Measurements from ENCODE around the gene HS6ST1. TPM values are rescaled to one million over a fixed set of nuclear protein-coding genes. Genes with fewer than 3 reads are reported as not detected.
"Not testable (repeated sequence)": the region's sequence is repeated elsewhere in the genome, so short reads cannot be mapped to it uniquely, and the experiment has no call there.

HS6ST1 gene
- total RNA-seq, 1 donor from 2014 or later, result 17.6 TPM

DNA sequence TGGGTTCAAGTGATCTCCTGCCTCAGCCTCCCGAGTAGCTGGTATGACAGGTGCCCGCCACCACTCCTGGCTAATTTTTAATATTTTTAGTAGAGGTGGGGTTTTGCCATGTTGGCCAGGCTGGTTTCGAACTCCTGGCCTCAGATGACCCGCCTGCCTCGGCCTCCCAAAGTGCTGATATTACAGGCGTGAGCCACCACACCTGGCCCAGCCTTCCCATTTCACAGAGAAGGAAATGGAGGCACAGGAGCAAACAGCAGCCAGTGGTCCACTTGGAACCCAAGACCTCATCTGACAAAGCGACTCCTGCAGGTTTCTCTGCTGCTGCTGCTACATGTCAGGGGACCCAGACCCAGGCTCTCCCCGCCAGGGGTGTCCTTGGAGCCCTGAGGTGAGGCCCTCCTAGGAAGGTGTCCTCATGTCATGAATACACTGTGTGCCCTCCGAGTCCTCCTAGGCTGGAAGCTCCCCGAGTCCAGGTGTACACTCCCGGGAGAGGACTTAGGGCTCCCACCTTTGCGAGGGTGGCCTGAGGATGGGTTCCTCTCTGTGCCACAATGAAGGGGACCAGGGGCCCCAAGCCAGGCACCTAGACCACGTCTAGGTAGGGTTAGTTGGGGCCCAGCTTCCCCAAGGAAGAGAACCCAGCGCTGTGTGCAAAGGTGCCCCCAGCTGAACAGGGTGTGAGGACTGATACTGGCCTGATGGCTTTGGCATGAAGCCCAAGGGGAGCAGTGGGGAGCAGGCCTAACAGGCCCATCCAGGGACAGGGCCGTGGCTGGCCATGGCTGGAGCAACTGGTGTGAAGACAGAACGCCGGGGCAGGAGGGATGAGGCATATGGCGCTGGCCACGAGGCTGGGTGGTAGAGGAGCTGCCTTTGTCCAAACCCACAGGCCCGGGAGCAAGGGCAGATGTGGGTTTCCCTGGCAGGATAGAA is 56.1 kb downstream of the HS6ST1 start:
- no peak for TF ChIP-seq CTCF (conservative IDR thresholded peaks at IDR 0.05; ENCODE audit: low read depth, low read length)
- no peak for DNase-seq (ENCODE audit: low read depth)
- H3K4me3 ChIP-seq (ENCODE audit: low read depth, low read length), result no peak overlapping the region

DNA sequence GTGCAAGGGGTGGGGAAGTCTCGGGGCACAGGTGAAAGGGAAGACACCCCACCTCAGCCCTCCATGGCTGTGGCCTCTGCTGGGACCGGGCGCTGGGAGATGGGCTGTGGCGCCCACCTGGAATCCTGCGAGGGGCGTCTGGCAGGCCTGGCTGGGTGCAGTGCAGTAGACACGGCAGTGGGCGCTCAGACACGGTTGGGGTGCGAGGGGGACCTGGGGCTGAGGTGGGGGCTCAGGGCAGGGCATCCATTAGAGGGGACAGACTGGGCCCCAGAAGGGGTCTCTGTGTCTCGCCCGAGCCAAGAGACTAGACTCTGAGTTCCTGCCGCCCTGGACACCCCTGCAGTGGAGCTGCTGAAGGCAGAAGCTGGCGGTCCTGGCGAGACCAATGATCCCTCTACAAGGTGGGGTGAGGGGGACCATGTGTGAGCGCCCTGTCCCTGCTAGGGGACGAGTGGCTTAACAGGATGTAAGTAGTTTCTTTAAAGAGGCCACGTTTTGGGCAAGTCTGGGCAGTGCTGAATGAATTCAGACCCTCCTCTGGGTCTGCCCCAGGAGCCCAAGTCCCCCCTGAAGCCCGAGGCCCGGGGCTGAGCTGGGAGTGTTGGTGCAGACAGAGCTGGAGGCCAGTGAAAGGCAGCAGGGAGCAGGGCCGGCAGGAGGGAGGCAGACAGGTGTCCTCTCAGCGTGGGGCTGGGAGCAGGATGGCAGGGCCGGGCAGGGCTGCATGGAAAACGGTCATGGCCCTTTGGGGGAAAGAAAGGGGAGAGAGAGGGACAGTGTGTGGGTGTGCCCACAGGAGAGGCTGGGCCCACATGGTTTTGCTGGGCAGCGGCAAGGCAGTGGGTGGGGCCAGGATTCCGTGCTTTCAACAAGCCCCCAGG is 57.2 kb downstream of the HS6ST1 start:
- no peak for TF ChIP-seq CTCF (conservative IDR thresholded peaks at IDR 0.05; ENCODE audit: low read depth, low read length)
- H3K4me3 ChIP-seq (ENCODE audit: low read depth, low read length), result no peak overlapping the region
- no peak for DNase-seq (ENCODE audit: low read depth)

GRCh38 chr2:128260239-128261138 is 58.2 kb downstream of the HS6ST1 start:
- no peak overlapping the region for H3K4me3 ChIP-seq (ENCODE audit: low read depth, low read length)

GRCh38 chr2:128259585-128259984 is 59.1 kb downstream of the HS6ST1 start:
- no peak overlapping the region for H3K4me3 ChIP-seq (ENCODE audit: low read depth, low read length)
- no peak for DNase-seq (ENCODE audit: low read depth)
- no peak for TF ChIP-seq CTCF (conservative IDR thresholded peaks at IDR 0.05; ENCODE audit: low read depth, low read length)

More at GRCh38 chr2:128260239-128261138, 58.2 kb downstream of the HS6ST1 start:
- no peak for DNase-seq (ENCODE audit: low read depth)
- TF ChIP-seq CTCF (conservative IDR thresholded peaks at IDR 0.05; ENCODE audit: low read depth, low read length), result no peak

GRCh38 chr2:128258218-128258617 is 60.5 kb downstream of the HS6ST1 start:
- no peak overlapping the region for H3K4me3 ChIP-seq (ENCODE audit: low read depth, low read length)
- DNase-seq (ENCODE audit: low read depth), result no peak
- TF ChIP-seq CTCF (conservative IDR thresholded peaks at IDR 0.05; ENCODE audit: low read depth, low read length), result no peak

GRCh38 chr2:128252501-128252900 is 66.2 kb downstream of the HS6ST1 start:
- no peak for TF ChIP-seq CTCF (conservative IDR thresholded peaks at IDR 0.05; ENCODE audit: low read depth, low read length)
- H3K4me3 ChIP-seq (ENCODE audit: low read depth, low read length), result no peak overlapping the region
- DNase-seq (ENCODE audit: low read depth), result no peak

DNA sequence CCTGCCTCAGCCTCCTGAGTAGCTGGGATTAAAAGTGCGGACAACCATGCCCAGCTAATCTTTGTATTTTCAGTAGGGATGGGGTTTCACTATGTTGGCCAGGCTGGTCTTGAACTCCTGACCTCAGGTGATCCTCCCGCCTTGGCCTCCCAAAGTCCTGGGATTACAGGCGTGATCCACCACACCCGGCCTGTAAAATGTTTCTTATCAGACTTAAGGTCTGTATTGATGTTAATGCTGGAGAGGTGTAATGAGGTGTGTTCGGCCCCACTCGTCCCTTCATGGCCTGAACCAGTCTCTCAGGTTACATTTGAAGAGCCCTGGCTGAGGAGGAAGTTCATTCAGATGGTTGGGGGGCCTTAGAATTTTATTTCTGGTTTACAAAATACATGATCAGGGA is 66.6 kb downstream of the HS6ST1 start:
- DNase-seq (ENCODE audit: low read depth); H3K4me3 ChIP-seq (ENCODE audit: low read depth, low read length): not testable (repeated sequence)
